ENCODE results near the gene TRIM24.

DNA sequence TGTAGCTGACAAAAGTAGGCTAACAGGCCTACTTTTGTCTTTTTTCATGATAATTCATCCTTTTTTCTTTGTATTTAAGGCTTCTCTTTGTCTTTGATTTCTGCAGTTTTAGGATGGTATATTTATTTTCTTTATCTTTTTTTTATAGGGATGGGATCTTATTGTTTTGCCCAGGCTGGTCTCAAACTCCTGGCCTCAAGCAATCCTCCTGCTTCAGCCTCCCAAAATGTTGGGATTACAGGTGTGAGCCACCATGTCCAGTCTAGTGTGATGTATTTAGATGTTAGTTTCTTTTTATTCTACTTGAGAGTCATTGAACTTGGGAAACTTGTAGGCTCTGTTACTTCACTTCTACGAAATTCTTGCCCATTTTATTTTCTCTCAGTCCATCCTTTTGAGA, 35.4 kb downstream of the TRIM24 start:
- TF ChIP-seq, protein P1, sequence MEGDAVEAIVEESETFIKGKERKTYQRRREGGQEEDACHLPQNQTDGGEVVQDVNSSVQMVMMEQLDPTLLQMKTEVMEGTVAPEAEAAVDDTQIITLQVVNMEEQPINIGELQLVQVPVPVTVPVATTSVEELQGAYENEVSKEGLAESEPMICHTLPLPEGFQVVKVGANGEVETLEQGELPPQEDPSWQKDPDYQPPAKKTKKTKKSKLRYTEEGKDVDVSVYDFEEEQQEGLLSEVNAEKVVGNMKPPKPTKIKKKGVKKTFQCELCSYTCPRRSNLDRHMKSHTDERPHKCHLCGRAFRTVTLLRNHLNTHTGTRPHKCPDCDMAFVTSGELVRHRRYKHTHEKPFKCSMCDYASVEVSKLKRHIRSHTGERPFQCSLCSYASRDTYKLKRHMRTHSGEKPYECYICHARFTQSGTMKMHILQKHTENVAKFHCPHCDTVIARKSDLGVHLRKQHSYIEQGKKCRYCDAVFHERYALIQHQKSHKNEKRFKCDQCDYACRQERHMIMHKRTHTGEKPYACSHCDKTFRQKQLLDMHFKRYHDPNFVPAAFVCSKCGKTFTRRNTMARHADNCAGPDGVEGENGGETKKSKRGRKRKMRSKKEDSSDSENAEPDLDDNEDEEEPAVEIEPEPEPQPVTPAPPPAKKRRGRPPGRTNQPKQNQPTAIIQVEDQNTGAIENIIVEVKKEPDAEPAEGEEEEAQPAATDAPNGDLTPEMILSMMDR (optimal IDR thresholded peaks at IDR 0.05 in 1 of 3, IDR thresholded peaks at IDR 0.05 in 1 of 3, conservative IDR thresholded peaks at IDR 0.05 in 1 of 3; ENCODE audit: extremely low read depth in 1 of 3, insufficient read depth in 2 of 3, low read length in 3 of 3) = no peak
- no peak for TF ChIP-seq EZH2 (IDR thresholded peaks at IDR 0.05; ENCODE audit: low read length)
